Fibroblast of peridontal ligament (primary cell): ENCODE results near the gene IQSEC3.
"Not testable (repeated sequence)": the region's sequence is repeated elsewhere in the genome, so short reads cannot be mapped to it uniquely, and the experiment has no call there.

Source experiments
- DNase-seq: peaks from one replicate; pipeline ENCODE4 v3.0.0-alpha.2; 2010; ENCODE audit errors: extremely low read depth

The IQSEC3 gene

DNA sequence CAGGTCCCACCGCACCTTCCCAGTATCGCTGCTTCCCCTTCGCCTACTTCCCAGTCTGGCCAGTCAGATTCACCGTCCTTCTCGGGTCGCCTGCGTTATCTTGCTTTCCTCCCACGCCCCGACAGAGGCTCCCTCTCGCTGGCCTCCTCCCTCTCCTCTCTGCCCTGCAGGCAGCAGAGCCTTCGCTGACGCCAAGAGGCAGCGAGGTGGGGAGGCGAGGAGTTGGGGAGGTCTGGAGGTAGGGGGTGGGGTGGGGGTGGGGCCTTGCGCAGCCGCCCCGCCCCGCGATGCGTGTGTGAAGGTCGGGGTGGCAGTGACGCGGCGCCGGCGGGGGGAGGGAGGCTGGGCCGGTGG, at the start of gene IQSEC3:
TSS of gene IQSEC3 (plus strand) at position 340 of the 354 bp plus-strand sequence. CDS start 116 bp downstream, outside the sequence.
- DNase-seq = not testable (repeated sequence)

DNA sequence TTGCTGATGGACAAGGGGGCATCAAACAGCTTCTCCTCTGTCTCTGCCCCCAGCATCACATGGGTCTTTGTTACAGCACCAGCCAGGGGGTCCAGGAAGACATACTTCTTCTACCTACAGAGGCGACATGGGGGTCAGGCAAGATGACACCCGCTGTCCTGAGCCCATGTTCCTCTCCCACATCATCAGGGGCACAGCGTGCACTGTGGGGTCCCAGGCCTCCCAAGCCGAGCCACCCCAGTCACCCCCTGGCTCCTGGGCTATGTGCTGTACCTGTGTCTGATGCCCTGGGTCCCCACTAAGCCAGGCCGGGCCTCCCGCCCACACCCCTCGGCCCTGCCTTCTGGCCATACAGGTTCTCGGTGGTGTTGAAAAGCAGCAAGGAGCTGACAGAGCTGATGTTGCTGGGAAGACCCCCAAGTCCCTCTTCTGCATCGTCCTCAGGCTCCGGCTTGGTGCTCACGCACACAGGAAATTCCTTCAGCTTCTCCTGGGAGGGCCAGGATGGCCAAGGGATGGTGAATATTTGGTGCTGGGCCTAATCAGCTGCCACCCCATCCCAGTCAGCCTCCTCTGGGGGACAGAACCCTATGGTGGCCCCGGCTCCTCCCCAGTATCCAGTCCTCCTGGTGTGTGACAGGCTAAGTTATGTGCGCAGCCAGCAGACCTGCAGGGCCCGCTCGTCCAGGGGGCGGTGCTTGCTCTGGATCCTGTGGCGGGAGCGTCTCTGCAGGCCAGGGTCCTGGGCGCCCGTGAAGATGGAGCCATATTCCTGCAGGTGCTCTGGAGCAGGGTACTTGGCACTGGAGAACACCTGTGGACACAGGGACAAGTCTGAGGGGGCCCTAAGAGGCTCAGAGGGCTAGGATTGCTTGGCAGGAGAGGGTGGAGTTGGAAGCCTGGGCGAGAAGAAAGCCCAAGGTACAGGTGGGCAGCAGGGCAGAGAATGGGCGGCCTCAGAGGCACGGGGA, 48.9 kb upstream of the IQSEC3 start:
- DNase-seq = not testable (repeated sequence)

DNA sequence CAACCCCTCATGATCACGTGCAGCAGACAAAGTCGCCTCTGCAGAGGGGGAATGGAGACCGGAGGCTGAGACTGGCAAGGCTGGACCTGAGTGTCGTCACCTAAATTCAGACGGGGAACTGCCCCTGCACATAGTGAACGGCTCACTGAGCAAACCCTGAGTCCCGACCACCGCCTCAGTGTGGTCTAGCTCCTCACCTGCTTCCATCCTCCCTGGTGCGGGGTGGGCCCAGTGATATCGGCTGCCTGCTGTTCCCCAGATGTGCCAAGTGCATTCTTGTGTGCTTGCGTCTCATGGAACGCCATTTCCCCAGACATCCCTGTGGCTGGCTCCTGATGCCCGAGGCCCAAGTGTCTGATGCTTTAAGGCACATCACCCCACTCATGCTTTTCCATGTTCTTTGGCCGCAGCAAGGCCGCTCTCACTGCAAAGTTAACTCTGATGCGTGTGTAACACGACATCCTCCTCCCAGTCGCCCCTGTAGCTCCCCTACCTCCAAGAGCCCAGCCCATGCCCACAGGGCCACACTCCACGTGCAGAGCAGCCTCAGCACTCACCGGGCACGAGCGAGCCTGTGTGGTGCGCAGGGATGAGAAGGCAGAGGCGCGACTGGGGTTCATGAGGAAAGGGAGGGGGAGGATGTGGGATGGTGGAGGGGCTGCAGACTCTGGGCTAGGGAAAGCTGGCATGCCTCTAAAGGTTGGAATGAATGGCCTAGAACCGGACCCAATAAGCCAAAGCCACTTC, 47.6 kb upstream of the IQSEC3 start:
- DNase-seq = not testable (repeated sequence)

DNA sequence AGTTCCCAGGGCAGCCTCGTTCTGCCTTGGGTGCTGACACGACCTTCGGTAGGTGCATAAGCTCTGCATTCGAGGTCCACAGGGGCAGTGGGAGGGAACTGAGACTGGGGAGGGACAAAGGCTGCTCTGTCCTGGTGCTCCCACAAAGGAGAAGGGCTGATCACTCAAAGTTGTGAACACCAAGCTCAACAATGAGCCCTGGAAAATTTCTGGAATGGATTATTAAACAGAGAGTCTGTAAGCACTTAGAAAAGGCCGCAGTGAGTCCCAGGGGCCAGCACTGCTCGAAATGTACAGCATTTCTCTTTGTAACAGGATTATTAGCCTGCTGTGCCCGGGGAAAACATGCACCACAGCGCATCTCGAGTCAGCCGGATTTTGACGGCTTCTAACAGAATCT, 46.7 kb upstream of the IQSEC3 start:
- not testable (repeated sequence) for DNase-seq

DNA sequence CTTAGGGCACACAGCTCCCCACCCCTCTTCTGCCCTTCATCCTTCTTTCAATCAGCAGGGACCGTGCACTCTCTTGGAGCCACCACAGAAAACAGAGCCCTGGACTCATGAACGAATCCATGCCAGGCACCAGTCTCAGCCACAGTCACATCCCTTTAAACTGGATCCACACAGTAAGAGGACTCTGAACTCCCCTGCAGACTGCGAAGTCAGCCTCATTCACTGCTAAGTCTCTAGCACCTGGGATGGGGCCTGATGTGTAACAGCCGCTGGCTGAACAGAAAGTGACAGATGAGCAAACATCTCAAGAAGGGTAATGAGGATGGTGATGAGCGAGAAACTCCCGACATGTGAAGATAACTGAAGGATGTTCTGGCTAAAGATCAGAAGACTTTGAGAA, 45.8 kb upstream of the IQSEC3 start:
- no peak for DNase-seq

DNA sequence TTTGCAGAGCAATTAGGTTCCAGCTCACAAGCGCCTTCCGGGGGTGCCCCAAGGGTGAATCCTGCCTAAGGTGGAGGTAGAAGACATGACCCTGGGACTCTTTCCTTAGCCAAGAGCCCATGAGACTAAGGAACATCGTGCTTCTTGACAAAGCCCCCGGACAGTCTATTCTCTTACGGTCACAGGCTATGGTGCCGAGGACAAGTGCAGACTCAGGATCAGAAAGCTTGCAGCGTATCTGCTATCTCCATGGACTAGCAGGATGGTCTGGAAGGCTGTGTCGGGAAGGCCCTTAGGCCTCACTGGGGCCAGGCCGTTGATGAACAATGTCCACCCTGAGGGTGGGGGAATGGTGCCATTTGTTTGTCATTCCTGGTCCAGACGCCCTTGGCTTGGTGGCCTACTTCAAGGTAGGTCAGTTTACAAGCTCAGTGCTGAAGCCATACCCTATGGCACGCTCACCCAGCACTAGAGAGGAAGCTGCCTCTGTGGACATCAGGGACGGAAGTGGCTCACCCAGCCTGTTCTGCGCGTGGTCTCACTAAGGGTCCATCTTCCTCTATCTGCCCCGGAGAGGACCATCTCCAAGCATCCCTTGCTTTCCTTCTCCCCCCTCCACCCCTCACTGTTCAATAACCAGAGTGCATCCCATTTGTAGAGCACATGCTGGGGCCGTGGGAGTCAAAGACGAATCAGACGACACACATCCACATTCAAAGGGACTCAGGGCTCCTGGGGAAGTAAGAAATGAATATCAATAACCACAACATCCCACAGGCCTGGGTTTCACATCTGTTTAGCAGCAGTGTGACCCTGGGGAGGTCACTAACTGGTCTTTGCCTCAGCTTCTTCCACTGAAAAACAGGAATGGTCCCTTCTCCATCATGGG, 45.0 kb upstream of the IQSEC3 start:
- no peak for DNase-seq

- DNase-seq = no peak
Observed at GRCh38 chr12:22190-22529, 44.4 kb upstream of the IQSEC3 start.

DNA sequence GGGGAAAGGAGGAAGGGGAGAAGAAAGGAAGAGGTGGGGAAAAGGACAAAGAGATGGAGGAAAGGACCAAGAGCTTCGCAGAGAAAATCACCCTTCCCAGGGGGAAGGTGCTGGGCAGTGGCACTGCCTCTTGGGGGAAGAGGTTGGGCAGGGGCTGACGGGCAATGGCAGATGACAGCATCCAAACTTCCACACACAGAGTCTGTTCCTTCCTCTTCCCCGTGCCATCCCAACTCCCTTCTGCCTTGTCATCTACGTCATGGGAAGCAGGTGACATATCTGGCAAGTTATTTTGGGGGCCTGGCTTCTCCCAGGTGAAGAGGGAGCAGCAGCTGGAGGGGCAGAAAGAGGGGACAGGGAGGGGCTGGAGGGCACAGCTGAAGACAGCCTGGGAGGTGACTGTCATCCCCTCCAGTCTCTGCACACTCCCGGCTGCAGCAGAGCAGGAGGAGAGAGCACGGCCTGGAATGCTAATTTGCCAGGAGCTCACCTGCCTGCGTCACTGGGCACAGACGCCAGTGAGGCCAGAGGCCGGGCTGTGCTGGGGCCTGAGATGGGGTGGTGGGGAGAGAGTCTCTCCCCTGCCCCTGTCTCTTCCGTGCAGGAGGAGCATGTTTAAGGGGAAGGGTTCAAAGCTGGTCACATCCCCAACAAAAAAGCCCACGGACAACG, 43.9 kb upstream of the IQSEC3 start:
- no peak for DNase-seq

GRCh38 chr12:27904-28303, 38.7 kb upstream of the IQSEC3 start:
- DNase-seq = not testable (repeated sequence)

- DNase-seq = not testable (repeated sequence)
Observed at GRCh38 chr12:38775-39174, 27.8 kb upstream of the IQSEC3 start.

DNA sequence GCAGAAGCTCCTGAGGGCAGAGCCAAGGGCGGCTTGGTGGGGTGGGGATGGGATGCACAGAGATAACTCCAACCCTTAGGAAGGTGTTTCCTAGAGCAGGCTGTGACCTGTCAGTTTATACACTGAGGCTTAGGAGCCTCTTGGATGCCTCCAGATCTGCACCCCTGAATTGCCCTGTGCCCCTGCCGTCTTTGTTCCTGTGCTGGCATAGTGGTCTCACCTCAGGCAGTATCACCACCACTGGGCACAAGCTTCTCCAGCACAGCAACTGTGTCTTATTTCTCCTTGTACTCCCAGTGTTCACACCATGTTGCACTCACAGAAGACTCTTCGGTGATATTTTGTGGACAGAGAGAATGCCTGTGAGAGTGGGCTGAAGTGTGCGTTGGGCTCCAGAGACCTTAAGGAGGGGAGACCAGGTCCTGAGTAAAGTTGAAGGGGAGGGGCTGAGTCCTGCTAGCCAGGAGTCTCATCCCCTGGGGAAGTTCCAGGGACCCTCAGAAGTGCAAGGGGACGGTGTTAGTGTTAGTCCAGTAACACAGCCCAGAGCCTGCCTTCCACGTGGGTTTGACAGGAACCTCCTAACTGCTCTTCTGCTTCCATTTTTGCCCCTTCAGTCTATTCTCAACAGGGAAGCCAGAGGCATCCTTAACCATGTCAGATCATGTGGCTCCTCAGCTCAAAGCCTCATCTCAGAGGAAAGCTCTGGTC, 26.9 kb upstream of the IQSEC3 start:
- DNase-seq = not testable (repeated sequence)

DNA sequence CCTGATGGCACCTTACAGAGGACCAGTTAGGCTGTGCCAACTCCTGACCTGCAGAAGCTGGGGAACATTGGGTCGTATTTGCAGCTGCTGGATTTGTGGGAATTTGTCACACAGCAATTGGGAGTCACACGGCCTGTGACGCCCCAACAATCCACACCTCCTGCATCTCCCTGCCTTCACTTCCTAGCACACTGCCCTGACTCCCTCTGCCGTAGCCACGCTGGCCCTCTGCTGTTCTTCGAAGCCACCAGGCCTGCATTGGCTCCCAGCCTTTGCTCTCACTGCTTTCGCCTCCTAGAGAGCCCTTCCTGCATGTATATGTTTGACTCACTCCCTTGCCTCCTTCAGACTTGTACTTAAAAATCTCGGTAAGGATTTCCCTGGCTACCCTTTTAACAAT, 22.2 kb upstream of the IQSEC3 start:
- DNase-seq = not testable (repeated sequence)

GRCh38 chr12:45235-45990, 21.2 kb upstream of the IQSEC3 start:
- not testable (repeated sequence) for DNase-seq

DNA sequence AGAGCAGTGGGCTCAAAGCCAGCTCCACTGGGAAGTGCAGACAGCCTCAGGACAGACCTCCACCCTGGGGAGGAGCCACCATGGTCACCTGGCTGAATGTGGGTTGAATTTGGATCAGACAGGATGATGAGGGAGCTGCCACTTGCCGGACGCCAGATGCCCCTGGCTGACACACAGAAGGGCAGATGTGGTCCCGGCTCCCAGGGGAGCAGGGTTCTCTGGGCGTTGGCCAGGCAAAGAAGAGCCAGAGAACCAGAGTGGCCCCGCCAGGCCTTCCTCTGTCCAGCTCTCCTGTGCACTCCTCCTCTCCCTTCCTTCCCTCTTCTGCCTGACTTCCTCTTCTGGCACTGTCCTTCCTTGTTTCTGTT, 20.6 kb upstream of the IQSEC3 start:
- not testable (repeated sequence) for DNase-seq

DNA sequence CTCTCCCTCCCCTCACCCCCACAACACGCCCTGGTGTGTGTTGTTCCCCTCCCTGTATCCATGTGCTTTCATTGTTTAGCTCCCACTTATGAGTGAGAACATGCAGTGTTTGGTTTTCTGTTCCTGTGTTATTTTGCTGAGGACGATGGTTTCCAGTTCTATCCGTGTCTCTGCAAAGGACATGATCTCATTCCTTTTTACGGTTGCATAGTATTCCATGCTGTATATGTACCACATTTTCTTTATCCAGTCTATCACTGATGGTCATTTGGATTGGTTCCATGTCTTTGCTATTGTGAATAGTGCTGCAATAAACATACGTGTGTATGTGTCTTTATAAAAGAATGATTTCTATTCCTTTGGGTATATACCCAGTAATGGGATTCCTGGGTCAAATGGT, 20.0 kb upstream of the IQSEC3 start:
- not testable (repeated sequence) for DNase-seq

DNA sequence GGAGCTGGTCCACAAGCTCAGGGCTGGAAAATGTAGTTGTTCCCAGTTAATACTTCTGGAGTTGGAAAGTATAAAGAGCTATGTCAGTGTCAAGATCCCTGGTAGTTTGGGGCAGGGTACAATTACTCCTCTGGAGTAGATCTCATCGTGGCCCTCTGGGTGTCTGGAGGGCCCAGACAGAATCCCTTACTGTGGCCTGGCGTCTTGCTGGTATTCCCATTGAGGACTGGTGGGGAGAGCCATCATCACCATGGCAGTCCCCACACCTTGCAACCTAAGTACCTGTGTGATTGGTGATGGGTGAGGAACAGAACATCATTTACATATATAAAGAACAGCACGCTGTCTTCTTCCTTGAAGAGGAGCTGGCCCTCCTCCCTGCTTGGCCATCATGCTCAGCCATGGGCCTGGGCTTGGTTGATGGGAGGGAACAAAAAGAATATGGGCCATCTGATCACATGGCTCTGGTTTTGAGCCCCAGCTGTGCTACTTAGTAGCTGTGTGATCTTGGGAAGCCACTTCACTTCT, 18.8 kb upstream of the IQSEC3 start:
- not testable (repeated sequence) for DNase-seq

- not testable (repeated sequence) for DNase-seq
Observed at GRCh38 chr12:49149-49548, 17.4 kb upstream of the IQSEC3 start.

DNA sequence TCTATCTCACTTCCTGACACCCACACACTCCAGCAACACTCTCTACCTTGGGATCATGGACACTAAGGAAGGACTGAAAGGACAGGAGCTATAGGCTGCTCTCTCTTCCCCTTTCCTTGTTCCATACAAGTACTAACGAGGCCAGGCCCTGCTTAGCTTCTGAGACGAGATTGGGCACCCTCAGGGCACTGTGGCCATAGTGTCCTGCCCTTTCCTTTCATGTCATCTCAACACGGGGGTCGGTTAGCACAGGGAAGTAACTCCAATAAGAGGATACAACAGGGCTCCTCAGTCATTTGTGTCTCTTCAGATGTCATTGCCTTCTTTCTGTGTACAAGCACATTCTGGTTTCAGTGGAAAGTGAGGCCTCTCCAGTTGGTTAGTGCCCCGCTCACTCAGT, 15.5 kb upstream of the IQSEC3 start:
- not testable (repeated sequence) for DNase-seq

DNA sequence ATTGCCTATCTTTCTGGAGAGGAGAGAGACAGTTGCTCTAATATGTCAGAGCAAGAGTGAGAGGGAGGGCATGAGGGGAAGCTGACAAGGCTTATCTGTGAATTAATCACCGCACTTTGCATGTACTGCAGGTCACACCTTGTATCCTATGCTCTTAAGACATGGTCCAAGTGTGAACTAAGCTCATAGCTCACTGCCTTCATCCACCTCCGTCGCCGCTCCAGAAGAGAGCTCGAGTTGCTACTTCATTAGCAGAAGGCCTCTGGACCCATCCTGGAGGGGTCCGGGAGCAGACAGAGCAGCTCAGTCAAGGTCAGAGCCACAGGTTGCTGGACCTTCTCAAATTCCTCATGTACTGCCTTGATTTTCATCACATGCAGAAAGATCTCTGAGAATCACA, 14.6 kb upstream of the IQSEC3 start:
- not testable (repeated sequence) for DNase-seq
